Stimulated activated CD8-positive, alpha-beta memory T cell treated with anti-CD3 and anti-CD28 coated beads, Interleukin-12 subunit alpha, Interleukin-12 subunit beta, amount 100 ng/mL, for 24 hours (primary cell): ENCODE data around the gene PIEZO1.

Source experiments
- DNase-seq: peaks from one replicate; pipeline ENCODE4 v3.0.0-alpha.2; 2020; ENCODE audit errors: extremely low read depth

PIEZO1 gene

DNA sequence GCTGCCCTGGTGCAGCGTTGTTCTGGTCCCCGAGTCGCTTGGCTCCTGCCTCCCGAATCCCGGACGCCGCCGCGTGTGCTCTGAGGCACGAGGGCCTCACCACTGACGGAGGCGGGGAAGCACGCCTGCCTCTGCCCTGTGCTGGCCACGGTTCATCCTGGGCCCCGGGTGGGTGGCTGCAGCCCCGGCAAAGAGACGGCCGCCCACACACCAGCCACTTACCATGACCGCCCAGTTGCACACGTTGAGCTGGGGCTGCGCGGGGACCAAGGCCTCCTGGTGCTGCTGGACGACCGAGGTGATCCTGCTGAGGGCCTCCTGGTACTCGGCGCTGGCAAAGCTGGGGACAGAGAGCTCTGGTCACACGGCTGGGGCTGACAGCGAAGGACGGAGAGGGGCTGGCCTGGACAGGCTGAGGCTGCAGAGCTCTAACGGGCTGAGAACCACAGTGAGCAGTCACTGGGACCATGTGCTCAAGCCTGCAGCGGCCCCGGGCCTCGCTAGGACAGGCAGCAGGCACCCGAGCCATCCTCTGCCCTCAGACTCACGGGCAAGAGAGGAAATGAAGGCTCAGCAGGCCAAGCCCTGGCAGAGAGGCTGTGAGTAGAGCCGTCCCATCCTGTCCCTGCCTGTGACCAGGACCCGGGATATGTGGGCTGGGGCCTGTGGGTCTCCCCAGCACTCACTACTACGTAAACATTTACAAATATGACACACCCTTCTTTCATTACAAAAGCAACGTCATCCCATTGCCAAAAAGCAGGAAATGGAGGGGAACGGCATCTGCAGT lies 33.0 kb upstream of the PIEZO1 start:
- DNase-seq, result no peak

DNA sequence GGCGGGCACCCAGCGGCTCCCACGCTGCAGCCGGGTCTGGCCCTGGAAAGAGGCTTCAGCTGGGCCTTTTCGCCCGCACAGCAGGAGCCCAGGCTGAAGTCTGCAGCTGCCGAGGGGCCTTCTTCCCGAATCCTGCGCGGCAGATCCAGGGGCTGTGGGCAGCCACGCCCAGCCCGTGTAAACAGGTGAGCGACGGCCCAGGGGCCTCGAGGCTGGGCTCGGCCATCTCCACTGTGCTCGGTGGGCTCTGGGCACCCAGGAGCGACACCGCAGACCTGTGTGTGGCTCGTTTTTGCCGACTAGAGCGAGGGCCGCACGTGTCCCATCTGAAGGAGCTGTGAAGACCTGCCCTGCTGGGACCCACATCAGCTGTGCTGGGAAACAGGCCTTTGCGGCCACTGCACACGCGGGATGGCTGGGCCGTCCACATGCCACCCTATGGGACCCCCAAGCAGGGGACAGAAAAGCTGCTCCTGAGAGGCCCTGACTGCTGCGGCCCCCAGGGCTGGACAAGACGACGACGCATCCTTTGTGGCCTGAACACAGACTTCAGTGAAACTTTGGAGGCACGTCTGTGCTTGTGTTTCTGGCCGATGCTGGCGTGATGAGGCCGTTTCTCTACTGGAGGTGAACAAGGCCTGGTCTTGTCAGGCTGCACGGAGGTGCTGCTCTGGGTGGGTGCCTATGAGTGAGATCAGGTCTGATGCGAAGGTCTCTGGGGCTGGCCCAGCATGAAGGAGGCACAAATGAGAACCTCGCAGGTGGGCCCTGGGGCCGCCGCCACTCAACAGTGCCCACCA lies 31.9 kb upstream of the PIEZO1 start:
- no peak for DNase-seq

- DNase-seq, result no peak
Measured at GRCh38 chr16:88815901-88816589, 31.0 kb upstream of the PIEZO1 start.

DNA sequence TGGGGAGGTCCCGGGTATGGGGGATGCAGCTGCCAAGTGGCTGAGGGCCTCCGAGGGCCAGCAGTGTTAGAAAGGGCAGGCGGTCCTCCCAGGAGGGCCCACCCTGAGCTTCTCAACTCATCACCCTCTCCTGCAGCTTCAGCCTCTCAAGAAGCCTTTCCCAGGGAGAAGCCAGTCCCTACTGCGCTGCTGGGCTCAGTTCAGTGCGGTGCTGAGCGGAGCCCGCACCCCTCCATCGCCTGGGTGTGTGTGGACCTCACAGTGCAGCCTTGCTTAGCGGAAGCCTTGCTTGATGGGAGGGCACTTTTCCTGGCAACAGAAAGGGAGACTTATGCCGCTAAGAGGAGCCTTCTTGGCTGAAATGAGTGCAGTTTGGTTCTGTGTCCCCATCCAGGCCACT lies 30.2 kb upstream of the PIEZO1 start:
- DNase-seq, result no peak

DNA sequence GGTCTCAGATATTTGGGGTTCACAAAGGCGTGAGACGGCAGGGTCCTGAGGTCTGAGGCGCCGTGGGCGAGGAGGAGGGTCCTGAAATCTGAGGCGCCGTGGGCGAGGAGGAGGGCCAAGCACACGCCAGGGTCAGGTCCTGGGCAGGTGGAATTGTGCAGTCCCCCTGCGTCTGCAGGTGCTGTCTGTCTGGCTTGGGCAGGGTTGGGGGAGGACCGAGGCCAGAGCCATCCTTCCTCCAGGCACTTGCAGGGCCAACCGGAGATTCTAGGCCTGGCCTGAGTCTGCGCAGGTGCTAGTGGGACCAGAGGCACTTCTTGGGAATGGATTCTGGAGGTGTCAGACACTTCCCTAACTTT lies 29.1 kb upstream of the PIEZO1 start:
- DNase-seq, result no peak

- DNase-seq, result no peak
Measured at GRCh38 chr16:88813269-88814143, 28.5 kb upstream of the PIEZO1 start.

DNA sequence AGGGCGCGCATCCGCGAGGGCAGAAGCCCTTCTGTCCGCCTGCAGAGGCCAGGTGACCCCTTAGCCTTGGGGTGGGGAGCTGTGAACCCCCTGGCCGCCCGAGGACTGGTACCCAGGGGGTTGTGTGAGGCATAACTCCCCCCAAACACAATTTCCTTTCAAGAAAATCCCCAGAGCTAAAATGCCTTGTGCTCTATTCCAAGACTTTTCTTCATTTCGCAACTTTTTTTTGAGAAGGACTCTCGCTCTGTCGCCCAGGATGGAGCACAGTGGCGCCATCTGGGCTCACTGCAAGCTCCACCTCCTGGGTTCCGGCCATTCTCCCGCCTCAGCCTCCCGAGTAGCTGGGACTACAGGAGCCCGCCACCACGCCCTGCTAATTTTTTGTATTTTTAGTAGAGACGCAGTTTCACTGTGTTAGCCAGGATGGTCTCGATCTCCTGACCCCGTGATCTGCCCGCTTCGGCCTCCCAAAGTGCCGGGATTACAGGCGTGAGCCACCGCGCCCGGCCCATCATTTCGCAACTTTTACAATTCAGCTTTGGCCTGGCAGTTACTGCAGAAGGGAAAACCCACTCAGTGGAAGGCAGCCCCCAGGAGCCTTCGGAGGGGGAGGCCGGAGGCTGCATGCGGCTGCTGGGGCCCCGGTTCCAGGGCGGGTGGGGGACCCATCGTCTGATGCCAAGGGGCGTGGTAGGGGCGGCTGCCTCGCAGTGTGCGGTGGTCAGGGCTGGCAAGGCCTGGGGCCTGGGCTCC lies 27.7 kb upstream of the PIEZO1 start:
- no peak for DNase-seq

DNA sequence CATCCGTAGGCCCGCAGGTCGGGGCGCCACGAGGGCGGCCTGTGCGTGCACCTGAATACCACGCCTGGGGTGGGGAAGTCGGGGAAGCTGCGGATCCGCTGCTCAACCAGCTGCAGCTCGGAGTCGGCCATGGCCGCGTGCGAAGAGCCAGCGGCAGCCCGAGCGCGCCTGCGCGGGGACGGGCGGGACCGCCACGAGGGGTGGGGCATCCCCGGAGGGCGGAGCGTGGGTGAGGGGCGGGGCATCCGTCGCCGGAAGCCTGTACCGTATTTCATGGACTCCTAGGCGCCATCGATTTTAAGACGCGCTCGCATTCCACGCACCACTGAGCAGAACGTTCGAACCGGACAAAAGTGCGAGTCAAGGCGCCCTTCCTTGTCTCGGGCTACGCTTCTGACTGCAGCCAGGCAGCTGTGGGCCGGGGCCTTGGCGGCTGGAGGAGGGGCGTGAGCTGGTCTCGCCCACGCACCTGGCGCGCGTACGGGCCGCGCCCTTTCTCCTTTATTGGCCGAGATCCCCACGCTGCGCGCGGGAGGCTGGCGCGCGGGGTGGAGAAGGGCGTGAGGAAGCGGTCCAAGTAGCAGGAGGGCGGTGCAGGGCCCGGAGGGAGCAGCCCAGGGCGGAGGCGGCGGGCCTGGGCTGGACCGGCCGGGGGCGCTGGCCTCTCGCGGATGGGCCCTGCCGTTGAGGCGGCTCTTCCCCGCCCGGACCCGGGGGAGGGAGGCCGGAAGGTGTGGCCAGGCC lies 26.9 kb upstream of the PIEZO1 start, which contains the start of gene APRT:
APRT (minus strand) TSS at position 160 of the 744 bp plus-strand sequence; CDS start at position 131, 29 bp downstream.
- DNase-seq, result peak; percentile 87

GRCh38 chr16:88810912-88811768 lies 26.1 kb upstream of the PIEZO1 start:
- DNase-seq, result no peak

DNA sequence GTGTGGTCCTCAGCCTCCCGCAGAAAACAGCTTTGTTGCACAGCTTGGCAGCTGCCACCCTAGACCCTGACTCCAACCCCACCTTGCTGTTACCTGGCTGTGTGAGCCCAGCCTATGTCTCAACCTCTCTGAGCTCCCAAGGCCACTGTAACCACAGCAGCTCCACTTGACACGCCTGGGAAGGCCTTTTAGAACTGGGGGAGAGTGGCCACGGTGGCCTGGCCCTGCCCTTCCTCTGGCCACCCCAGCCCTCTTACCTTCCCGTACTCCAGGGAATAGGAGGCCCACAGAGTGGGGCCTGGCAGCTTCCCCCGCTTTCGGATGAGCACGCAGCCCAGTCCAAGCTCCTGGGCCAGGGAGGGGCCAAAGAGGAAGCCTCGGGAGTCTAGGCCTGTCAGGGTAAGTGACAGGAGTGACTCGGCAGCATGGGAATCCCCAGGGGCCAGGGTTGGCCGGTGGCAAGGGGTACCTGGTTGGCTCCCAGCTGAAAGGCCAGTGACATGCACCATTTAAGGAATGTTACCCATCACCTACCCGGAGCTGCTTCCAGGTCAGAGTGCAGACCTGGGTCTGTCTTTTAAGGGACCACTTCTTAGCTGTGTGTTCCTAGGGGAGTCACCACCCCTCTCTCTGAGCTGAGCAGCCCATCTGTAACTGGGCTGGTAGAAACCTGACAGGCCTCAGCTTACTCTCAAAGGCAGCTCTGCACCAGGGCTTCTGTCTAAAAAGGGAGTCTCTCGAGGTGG lies 25.3 kb upstream of the PIEZO1 start:
- DNase-seq, result no peak

DNA sequence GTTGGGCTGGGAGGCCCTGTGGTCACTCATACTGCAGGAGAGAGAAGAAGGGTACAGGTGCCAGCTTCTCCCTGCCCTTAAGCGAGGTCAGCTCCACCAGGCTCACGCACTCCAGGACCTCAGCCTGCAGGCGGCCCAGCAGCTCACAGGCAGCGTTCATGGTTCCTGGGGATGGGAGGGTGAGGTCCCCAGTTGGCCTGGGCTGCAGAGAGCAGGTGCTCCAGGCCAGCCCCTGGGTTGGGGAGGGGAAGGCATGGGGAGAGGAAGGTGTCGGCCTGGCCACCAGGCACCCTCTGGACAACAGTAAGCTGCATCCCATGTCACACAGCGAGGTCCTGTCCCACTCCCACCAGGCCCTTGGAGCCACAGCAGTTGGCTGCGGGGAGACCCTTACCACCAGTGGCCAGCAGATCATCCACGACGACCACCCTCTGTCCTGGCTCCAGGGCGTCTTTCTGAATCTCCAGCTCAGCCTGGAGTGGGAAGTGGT lies 24.7 kb upstream of the PIEZO1 start:
- DNase-seq, result no peak

DNA sequence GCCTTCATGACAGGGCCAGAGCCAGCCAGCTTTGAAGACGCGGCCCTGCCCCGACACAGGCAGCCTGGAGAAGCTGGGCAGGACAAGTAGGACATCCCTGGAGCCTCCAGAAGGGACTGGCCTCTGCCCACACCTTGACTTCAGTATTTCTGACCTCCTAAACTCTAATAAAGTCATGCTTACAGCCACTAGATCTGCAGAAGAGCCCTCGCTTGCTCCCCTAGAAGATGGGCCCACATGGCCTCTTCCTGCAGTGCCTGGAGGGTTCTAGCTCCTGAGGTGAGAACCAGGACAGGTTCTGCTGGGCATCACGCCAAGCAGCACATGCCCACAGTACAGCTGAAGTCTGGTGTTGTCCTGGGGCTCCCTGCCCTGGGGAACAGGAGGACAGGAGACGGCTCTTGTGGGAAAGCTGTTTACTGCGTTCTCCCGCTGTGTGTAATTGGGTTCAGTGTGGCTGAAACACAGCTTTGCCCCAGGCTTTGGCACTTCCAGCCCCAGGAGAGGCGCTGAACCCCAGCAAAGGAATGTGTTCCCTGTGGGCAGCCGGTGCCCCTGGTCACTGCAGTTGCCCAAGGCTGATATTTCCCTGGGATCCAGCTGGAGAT lies 24.2 kb upstream of the PIEZO1 start:
- DNase-seq, result no peak

DNA sequence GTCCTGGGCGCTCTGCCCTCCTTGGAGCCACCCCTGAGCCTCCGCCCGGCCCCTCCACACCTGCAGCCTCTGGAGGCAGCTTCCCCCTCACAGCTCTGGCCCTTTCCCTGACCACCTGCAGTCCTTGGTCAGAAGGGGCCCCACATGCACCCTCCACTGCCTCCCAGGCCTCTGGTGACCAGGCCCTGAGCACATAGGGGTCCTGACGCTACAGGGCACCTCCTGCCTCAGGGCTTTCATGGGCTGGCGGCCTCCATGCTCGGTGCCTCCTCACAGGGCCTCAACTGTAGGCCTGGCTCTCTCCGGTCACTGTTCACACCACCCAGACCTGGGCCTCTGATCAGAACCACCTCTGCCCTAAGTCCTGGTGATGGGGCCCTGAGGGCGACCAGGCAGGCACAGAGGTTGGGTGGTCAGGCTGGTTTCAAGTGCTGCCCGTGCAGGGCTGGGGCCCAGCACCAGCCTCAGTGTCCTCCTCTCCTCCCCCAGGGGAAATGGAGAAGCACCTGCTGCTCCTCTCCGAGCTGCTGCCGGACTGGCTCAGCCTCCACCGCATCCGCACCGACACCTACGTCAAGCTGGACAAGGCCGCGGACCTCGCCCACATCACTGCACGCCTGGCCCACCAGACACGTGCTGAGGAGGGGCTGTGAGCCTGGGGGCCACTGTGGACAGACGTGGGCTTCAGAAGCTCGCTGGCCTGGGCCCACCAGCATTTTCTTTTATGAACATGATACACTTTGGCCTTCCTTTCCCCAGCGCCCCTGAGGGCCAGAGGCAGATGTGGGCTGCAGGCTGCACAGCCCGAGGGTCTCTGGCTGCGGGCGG lies 22.8 kb upstream of the PIEZO1 start:
- DNase-seq, result no peak

GRCh38 chr16:88807142-88807625 lies 22.2 kb upstream of the PIEZO1 start:
- no peak for DNase-seq

GRCh38 chr16:88806491-88807111 lies 21.6 kb upstream of the PIEZO1 start:
- DNase-seq, result no peak

DNA sequence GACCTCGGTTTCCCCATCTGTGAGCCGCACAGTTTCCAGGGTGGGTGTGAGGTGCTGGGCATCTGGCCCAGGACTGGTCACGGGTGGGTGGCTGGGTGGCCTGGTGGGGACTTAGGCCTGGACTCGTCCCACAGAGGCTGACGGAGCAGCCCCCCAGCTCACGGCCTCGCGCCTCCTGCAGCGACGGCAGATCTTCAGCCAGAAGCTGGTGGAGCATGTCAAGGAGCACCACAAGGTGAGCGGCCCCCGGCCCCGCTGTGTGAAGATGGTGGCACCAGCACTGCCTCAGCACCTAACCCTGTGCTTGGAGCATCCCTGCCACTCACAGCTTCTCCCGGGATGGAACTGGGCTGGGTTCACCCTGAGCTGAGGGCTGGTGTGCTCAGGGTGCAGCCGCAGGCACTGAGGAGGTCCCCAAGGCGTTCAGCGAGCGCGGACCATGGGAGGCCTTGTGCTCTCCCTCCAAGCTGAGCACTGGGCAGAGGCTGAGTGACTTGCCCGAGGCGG lies 20.9 kb upstream of the PIEZO1 start:
- no peak for DNase-seq
